GM12878 (cell line): ENCODE data around the gene ERV3-1. TPM values are rescaled to one million over a fixed set of nuclear protein-coding genes. Genes with fewer than 3 reads are reported as not detected.

Source experiments
- ATAC-seq: fragments of 200-7000 bp; cut with Tn5 transposase; 3 replicates; pipeline ENCODE4 v1.9.1; 2020; ENCODE audit warnings: mild to moderate bottlenecking, moderate library complexity
- Bru-seq: library from RNA; stranded (reverse); fragments of 400-500 nt; gene quantifications from one replicate; lab custom pipeline; 2021; lab: Mats Ljungman, UMichigan
- BruChase-seq, 2 experiments: library from RNA; stranded (reverse); fragments of 400-500 nt; gene quantifications; one replicate each; lab custom pipeline; 2021; lab: Mats Ljungman, UMichigan
- BruUV-seq: library from RNA; stranded (reverse); fragments of 400-500 nt; replicated peaks from 2 replicates; lab custom pipeline; 2021; lab: Mats Ljungman, UMichigan
- CTCF ChIA-PET: fragments of 300-600 bp; sonication (Branson Sonifier 250); formaldehyde crosslinking; extraction: SDS; loops from one replicate; lab custom pipeline; 2021; ENCODE audit warnings: inconsistent platforms; lab: Yijun Ruan, JAX
- POLR2A ChIA-PET: fragments of 350-600 bp; formaldehyde crosslinking; extraction: SDS; loops from one replicate; lab custom pipeline; 2021; ENCODE audit warnings: inconsistent platforms; lab: Charles Lee
- RAD21 ChIA-PET: fragments of 300-600 bp; sonication (Branson Sonifier 250); formaldehyde crosslinking; loops from one replicate; lab custom pipeline; 2023; ENCODE audit warnings: antibody characterized with exemption; ENCODE audit not compliant: unreplicated experiment; lab: Charles Lee
- SMC1A ChIA-PET: fragments of 300-600 bp; sonication (Branson Sonifier 250); formaldehyde crosslinking; loops from one replicate; lab custom pipeline; 2023; ENCODE audit not compliant: unreplicated experiment, uncharacterized antibody; lab: Charles Lee
- DNase-seq: peaks from one replicate; pipeline ENCODE4 v3.0.0-alpha.2; 2011; ENCODE audit warnings: low read depth, low spot score
- FAIRE-seq: peaks from 3 replicates; lab custom pipeline; 2011; peaks lifted over from hg19 to GRCh38; lab: Jason Lieb, UNC
- H2AFZ ChIP-seq: 2 replicates; pipeline ENCODE4 v1.6.0; 2011; ENCODE audit warnings: low read depth, low read length, control low read depth; ENCODE audit not compliant: control insufficient read depth
- H3K27ac ChIP-seq: 2 replicates; pipeline ENCODE4 v1.5.1; 2011; ENCODE audit warnings: control low read depth; ENCODE audit not compliant: control insufficient read depth, insufficient read depth
- H3K27me3 ChIP-seq, 2 experiments: replicated peaks in 1 of 2; 2 replicates each; pipeline versions ENCODE4 v1.6.0 to v1.6.1; 2011; ENCODE audit warnings: low read length in 1 of 2; ENCODE audit not compliant: control insufficient read depth in 2 of 2, insufficient read depth in 2 of 2
- H3K36me3 ChIP-seq, 2 experiments: 2 replicates each; pipeline ENCODE4 v1.5.1; 2011; ENCODE audit warnings: low read length in 1 of 2; ENCODE audit not compliant: control insufficient read depth in 2 of 2, insufficient read depth in 2 of 2
- H3K4me1 ChIP-seq: 2 replicates; pipeline ENCODE4 v1.6.1; 2011; ENCODE audit warnings: mild to moderate bottlenecking, low read length, moderate library complexity, mixed read lengths; ENCODE audit not compliant: control insufficient read depth, insufficient read depth
- H3K4me2 ChIP-seq: 2 replicates; pipeline ENCODE4 v1.6.0; 2011; ENCODE audit warnings: control low read depth; ENCODE audit not compliant: control insufficient read depth, insufficient read depth
- H3K4me3 ChIP-seq: fragments of 200-600 bp; sonication (generic); 2 replicates; pipeline ENCODE4 v1.5.1; 2016
- H3K79me2 ChIP-seq: 2 replicates; pipeline ENCODE4 v1.6.0; 2011; ENCODE audit warnings: low read length; ENCODE audit not compliant: control insufficient read depth, insufficient read depth
- H3K9ac ChIP-seq: 2 replicates; pipeline ENCODE4 v1.8.0; 2011; ENCODE audit warnings: low read length, control low read depth, mixed read lengths; ENCODE audit not compliant: control insufficient read depth, insufficient read depth
- H3K9me3 ChIP-seq: replicated peaks from 3 replicates; pipeline ENCODE4 v1.5.1; 2011; ENCODE audit warnings: mild to moderate bottlenecking, low read length; ENCODE audit not compliant: control insufficient read depth, insufficient read depth
- H4K20me1 ChIP-seq: 2 replicates; pipeline ENCODE4 v1.6.0; 2011; ENCODE audit not compliant: control insufficient read depth, insufficient read depth
- ATF2 ChIP-seq: IDR thresholded peaks from 2 replicates; pipeline ENCODE4 v1.6.1; 2012; ENCODE audit warnings: low read length, inconsistent platforms
- BHLHE40 ChIP-seq, 2 experiments: fragments of 450-650 bp in 1 of 2; IDR thresholded peaks; 2 replicates each; pipeline ENCODE4 v1.6.1; 2011 to 2017; ENCODE audit warnings: low read depth in 2 of 2, borderline replicate concordance in 1 of 2, improper control_type of control experiment in 1 of 2, low read length in 1 of 2, mild to moderate bottlenecking in 1 of 2
- BRCA1 ChIP-seq: IDR thresholded peaks from 2 replicates; pipeline ENCODE4 v1.6.1; 2011; ENCODE audit warnings: low read depth, low read length, improper control_type of control experiment
- FOXK2 ChIP-seq: fragments of 450-650 bp; IDR thresholded peaks from 2 replicates; pipeline ENCODE4 v1.6.1; 2017; ENCODE audit warnings: mild to moderate bottlenecking, moderate library complexity
- NBN ChIP-seq: fragments of 450-650 bp; IDR thresholded peaks from 2 replicates; pipeline ENCODE4 v1.6.1; 2016
- POLR2AphosphoS2 ChIP-seq: IDR thresholded peaks from 2 replicates; pipeline ENCODE4 v1.6.1; 2011; ENCODE audit warnings: low read depth, mild to moderate bottlenecking, low read length, improper control_type of control experiment, moderate library complexity
- RAD51 ChIP-seq: fragments of 450-650 bp; IDR thresholded peaks from 2 replicates; pipeline ENCODE4 v1.6.1; 2016; ENCODE audit warnings: moderate library complexity, mild to moderate bottlenecking, inconsistent platforms
- SIN3A ChIP-seq: IDR thresholded peaks from 2 replicates; pipeline ENCODE4 v1.6.1; 2012; ENCODE audit warnings: low read depth, low read length, improper control_type of control experiment
- WRNIP1 ChIP-seq: IDR thresholded peaks from 2 replicates; pipeline ENCODE4 v1.6.1; 2011; ENCODE audit warnings: low read depth, low read length, improper control_type of control experiment, borderline replicate concordance
- YY1 ChIP-seq: IDR thresholded peaks from 2 replicates; pipeline ENCODE4 v1.6.1; 2011; ENCODE audit warnings: low read depth, mild to moderate bottlenecking, low read length
- ZNF24 ChIP-seq: fragments of 450-650 bp; IDR thresholded peaks from 2 replicates; pipeline ENCODE4 v1.6.1; 2017; ENCODE audit warnings: antibody characterized with exemption, mild to moderate bottlenecking
- ZNF274 ChIP-seq: IDR thresholded peaks from one replicate; pipeline ENCODE4 v1.8.0; 2011; ENCODE audit not compliant: insufficient read length, insufficient read depth
- WGBS: methylation state at CpG from one replicate; pipeline ENCODE4 v1.1.6; 2016; ENCODE audit warnings: low lambda C conversion rate; ENCODE audit not compliant: insufficient replicate concordance, insufficient coverage; ENCODE audit errors: missing lambda C conversion rate; 5-methylcytosine and 5-hydroxymethylcytosine counted together
- in situ Hi-C: fragments of 300-500 bp; cut with MboI; formaldehyde crosslinking; loops from 9 replicates; pipeline ENCODE4 v1.14.3; 2018; ENCODE audit warnings: mixed read lengths
- intact Hi-C: fragments of 100-400 bp; cut with micrococcal nuclease; formaldehyde crosslinking; loops from one replicate; pipeline ENCODE4 v1.14.2; 2022; ENCODE audit not compliant: unreplicated experiment
- long read RNA-seq, 2 experiments: library from polyadenylated mRNA; unstranded; transcript quantifications; one replicate each; pipeline ENCODE4 v2.0.0, GENCODE V29; 2019 to 2020
- polyA minus RNA-seq, 3 experiments: library from RNA; depleted of rRNA, polyadenylated mRNA; stranded (reverse); fragments of >200 nt; gene quantifications; 2 replicates each; pipeline ENCODE4 v1.2.3, GENCODE V29; 2011
- polyA plus RNA-seq, 11 experiments: library from polyadenylated mRNA; depleted of rRNA in 4 of 11; unstranded in 6 of 11; stranded (reverse) in 5 of 11; fragments of >200 nt; fragmentation: Nextera tagmentation in 4 of 11; fragmentation: Illumina TruSeq in 1 of 11; extraction: Ambion mirVana in 4 of 11; extraction: Trizol in 1 of 11; gene quantifications; 1 replicate in 1 of 11; 2 replicates in 10 of 11; pipeline versions ENCODE4 v1.2.1 to v1.2.3, GENCODE V29; 2011 to 2016; ENCODE audit warnings: inconsistent platforms in 2 of 11, missing spikeins in 2 of 11, low read depth in 1 of 11
- total RNA-seq, 4 experiments: library from RNA; depleted of rRNA in 3 of 4; stranded (reverse); fragments of >200 nt in 3 of 4; fragmentation: Illumina TruSeq in 1 of 4; extraction: Trizol in 1 of 4; gene quantifications; 2 replicates each; pipeline versions ENCODE4 v1.2.1 to v1.2.3, GENCODE V29; 2013 to 2021

ERV3-1 gene, protein sequence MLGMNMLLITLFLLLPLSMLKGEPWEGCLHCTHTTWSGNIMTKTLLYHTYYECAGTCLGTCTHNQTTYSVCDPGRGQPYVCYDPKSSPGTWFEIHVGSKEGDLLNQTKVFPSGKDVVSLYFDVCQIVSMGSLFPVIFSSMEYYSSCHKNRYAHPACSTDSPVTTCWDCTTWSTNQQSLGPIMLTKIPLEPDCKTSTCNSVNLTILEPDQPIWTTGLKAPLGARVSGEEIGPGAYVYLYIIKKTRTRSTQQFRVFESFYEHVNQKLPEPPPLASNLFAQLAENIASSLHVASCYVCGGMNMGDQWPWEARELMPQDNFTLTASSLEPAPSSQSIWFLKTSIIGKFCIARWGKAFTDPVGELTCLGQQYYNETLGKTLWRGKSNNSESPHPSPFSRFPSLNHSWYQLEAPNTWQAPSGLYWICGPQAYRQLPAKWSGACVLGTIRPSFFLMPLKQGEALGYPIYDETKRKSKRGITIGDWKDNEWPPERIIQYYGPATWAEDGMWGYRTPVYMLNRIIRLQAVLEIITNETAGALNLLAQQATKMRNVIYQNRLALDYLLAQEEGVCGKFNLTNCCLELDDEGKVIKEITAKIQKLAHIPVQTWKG
- total RNA-seq (2013; cell fraction: nucleolus; rRNA removed) = 109 and 115 TPM in 2 replicates
- total RNA-seq (2014; rRNA removed) (18.4 and 20.3 TPM in 2 replicates), total RNA-seq (2014; rRNA removed; fragmentation: Illumina TruSeq; extraction: Trizol) (15.1 and 16.3 TPM in 2 replicates), total RNA-seq (2021) (12.5 and 14.6 TPM in 2 replicates), polyA plus RNA-seq (2011; rRNA removed) (23.4 and 26.1 TPM in 2 replicates), polyA plus RNA-seq (2014; fragmentation: Illumina TruSeq; extraction: Trizol) (19.2 and 23.7 TPM in 2 replicates), polyA plus RNA-seq (2014; fragmentation: Nextera tagmentation; extraction: Ambion mirVana) (10 to 100 TPM in 1 of 2 experiments, 1 to 10 TPM in 1; 9.4 to 11.7 TPM), polyA plus RNA-seq (2014; rRNA removed) (14.4 and 16.1 TPM in 2 replicates), polyA plus RNA-seq (2016; fragmentation: Nextera tagmentation; extraction: Ambion mirVana) (10 to 100 TPM; 15.0 to 17.7 TPM), polyA minus RNA-seq (2011; rRNA and poly(A)+ RNA removed) (17.3 and 19.1 TPM in 2 replicates), Bru-seq, nascent RNA (percentile 92 among the genes with signal in this experiment), BruChase-seq, experiment 1, labeled RNA remaining after a 6-hour chase (percentile 76 among the genes with signal in this experiment), BruChase-seq, experiment 2, labeled RNA remaining after a 2-hour chase (percentile 80 among the genes with signal in this experiment)
- 33.2 TPM for polyA plus RNA-seq (2011; ENCODE audit: low read depth)
- polyA plus RNA-seq (2011; cell fraction: cytosol; rRNA removed) = 9.5 and 13.4 TPM in 2 replicates
- polyA plus RNA-seq (2011; cell fraction: nucleus; rRNA removed) = 48.9 and 59.7 TPM in 2 replicates
- 12.0 and 12.3 TPM in 2 replicates for polyA plus RNA-seq (2012)
- 6.8 and 7.1 TPM in 2 replicates for polyA minus RNA-seq (2011; cell fraction: cytosol; rRNA and poly(A)+ RNA removed)
- 38.8 and 52.4 TPM in 2 replicates for polyA minus RNA-seq (2011; cell fraction: nucleus; rRNA and poly(A)+ RNA removed)
- long read RNA-seq, experiment 1, partial matches to known transcripts = 0 of 5 reads
- long read RNA-seq, experiment 1, other reads (novel, unspliced or antisense) = 4 of 5 reads
- long read RNA-seq, experiment 2, partial matches to known transcripts = 0 of 24 reads
- long read RNA-seq, experiment 2, other reads (novel, unspliced or antisense) = 22 of 24 reads

DNA sequence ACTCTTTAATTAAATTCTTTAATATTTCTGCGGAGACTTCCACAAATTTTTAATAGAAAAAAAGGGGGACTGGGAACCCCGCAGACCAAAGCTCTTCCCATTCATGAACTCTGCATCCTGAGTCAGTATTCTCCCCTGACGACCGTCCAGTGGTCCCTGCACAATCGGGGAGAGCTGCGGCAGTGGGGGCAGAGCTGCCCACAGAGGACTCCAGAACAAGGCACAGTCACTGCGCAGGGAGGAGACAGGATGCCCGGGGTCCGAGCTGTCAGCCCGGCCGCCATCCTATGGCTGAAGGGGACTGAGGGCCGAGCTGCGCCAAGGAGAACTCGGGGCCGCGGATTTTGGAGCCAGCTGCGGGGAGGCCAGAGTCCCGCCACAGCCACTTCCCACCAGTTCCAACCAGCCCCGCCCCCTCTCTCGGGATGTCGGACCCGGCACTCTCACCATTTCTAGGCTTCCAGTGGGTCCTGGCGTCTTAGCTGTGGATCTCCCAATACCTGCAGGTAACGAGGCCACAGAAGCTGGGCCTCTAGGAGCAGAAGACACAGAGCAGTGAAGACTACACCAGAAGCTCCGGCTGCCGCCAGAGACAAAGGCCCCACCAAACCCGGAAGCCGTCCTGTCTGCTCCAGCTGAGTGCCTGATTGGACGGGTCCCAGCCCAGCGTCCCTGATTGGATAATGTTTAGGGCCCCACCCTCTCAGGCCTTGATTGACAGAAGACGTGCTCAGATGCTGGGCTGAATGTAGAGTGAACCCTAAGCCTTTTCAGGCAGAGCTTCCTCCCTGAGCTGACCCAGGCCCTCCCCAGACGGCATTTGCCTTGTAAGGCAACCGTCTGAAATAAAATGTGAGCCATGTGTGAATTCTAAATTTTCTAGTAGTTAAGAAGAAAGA is at the start of gene ERV3-1:
ERV3-1 (minus strand) TSS at position 594 of the 899 bp plus-strand sequence. CDS start 13,661 bp downstream, outside the sequence.
- ChIA-PET POLR2A (interaction anchor here (0.9 to 1.7 kb wide), 10 partner anchors 9 to 692 kb away, joined by 3 to 16 read pairs (median 4); partner anchors contain the start of genes ZNF107, ZNF138, ZNF273 and ZNF736), SMC1A (interaction anchor here (0.8 to 2.0 kb wide), 7 partner anchors 13 to 376 kb away, joined by 3 to 8 read pairs (median 4); no protein-coding TSS in a partner anchor)
- TF ChIP-seq FOXK2 = no peak
- no peak for TF ChIP-seq ATF2
- no peak for TF ChIP-seq RAD51
- TF ChIP-seq SIN3A = peak; percentile 61; the same call in 1 of the 2 replicates
- no peak for TF ChIP-seq ZNF274
- no peak for TF ChIP-seq ZNF24
- TF ChIP-seq BRCA1 = no peak
- no peak for TF ChIP-seq WRNIP1
- TF ChIP-seq YY1 = 0 out of 2 replicates have a peak, but pooled peaks have one; percentile 53
- peak; percentile 82 for TF ChIP-seq POLR2AphosphoS2
- TF ChIP-seq BHLHE40 (IDR thresholded peaks at IDR 0.05; ENCODE audit: borderline replicate concordance in 1 of 2, low read depth in 2 of 2, low read length in 1 of 2) = no peak; a peak in 1 of 4 replicates
- TF ChIP-seq NBN = no peak; the same call in none of the 2 replicates

More for the DNA sequence above, at the start of gene ERV3-1:
- ATAC-seq (peak; percentile 99), DNase-seq (peak; percentile 90), FAIRE-seq (peak; percentile 98)
- Histone ChIP-seq H3K9me3 (peaks cover 14% of the 10 kb centered on the region), H3K4me1 (no peaks in the 10 kb centered on the region), H4K20me1 (no peaks in the 10 kb centered on the region), H3K27me3 (no peaks in the 10 kb centered on the region), H3K9ac (peak within 1 kb of the TSS; percentile 82), H3K27ac (peak within 1 kb of the TSS; percentile 88), H3K4me3 (peak within 1 kb of the TSS; percentile 94), H3K36me3 (peaks cover 0 to 3% of the 10 kb centered on the region in 2 experiments; a peak in 2 of 4 replicates), H2AFZ (peak within 1 kb of the TSS; percentile 94), H3K79me2 (peaks cover 25% of the 10 kb centered on the region), H3K4me2 (peak within 1 kb of the TSS; percentile 61)
- intact Hi-C loops (loop anchor here (5.0 to 10.0 kb wide), 3 partner anchors 104 to 342 kb away; partner anchors contain the start of genes ZNF107, ZNF138 and ZNF273), in situ Hi-C loops (no loop called here)
- CTCF ChIA-PET = interaction anchor here (1.0 to 1.6 kb wide), 2 partner anchors 55 to 300 kb away, joined by 3 to 7 read pairs; no protein-coding TSS in a partner anchor
- 3% methylated on average over 33 of the region's 33 CpGs for WGBS
- RAD21 ChIA-PET = interaction anchor here (1.1 to 1.6 kb wide), 4 partner anchors 32 to 693 kb away, joined by 3 to 10 read pairs (median 6); partner anchors contain the start of genes ZNF680 and ZNF736
- TSS peak; percentile 62 for BruUV-seq
